Liver (tissue), 3 donors: ENCODE measurements around the gene CENPF.

Source experiments
- EGR1 ChIP-seq, 2 donors: IDR thresholded peaks; 2 replicates each; pipeline ENCODE4 v1.6.1; 2016 to 2018; ENCODE audit warnings: antibody characterized with exemption in 2 of 2, low read depth in 2 of 2
- FOXA1 ChIP-seq: IDR thresholded peaks from 2 replicates; pipeline ENCODE4 v1.6.1; 2016; ENCODE audit warnings: antibody characterized with exemption
- JUND ChIP-seq, 2 donors: IDR thresholded peaks; 2 replicates each; pipeline ENCODE4 v1.6.1; 2016; ENCODE audit warnings: antibody characterized with exemption in 2 of 2
- RAD21 ChIP-seq, 2 donors: IDR thresholded peaks; 2 replicates each; pipeline ENCODE4 v1.6.1; 2016; ENCODE audit warnings: antibody characterized with exemption in 2 of 2, mild to moderate bottlenecking in 2 of 2
- REST ChIP-seq: IDR thresholded peaks from 2 replicates; pipeline ENCODE4 v1.6.1; 2016; ENCODE audit warnings: antibody characterized with exemption, mild to moderate bottlenecking
- TAF1 ChIP-seq: conservative IDR thresholded peaks from 2 replicates; pipeline ENCODE4 v1.6.1; 2016; ENCODE audit warnings: antibody characterized with exemption, mild to moderate bottlenecking
- YY1 ChIP-seq: IDR thresholded peaks from 2 replicates; pipeline ENCODE4 v1.6.1; 2016; ENCODE audit warnings: antibody characterized with exemption, mild to moderate bottlenecking
- TF ChIP-seq, protein P1 (sequence below): fragments of 150-350 bp; IDR thresholded peaks from 2 replicates; pipeline ENCODE4 v1.5.1; 2017; ENCODE audit warnings: improper control_type of control experiment, low read depth, low read length; ENCODE audit not compliant: missing input control
- TF ChIP-seq, protein P2 (sequence below): IDR thresholded peaks from 2 replicates; pipeline ENCODE4 v1.6.1; 2016; ENCODE audit warnings: antibody characterized with exemption
- donor health status: healthy.
- donor health status: healthy.

GRCh38 chr1:214623430-214623829, 20.4 kb downstream of the CENPF start:
- TF ChIP-seq RAD21 (IDR thresholded peaks at IDR 0.05) (no peak), TAF1 (no peak), YY1 (no peak), EGR1 (IDR thresholded peaks at IDR 0.05; ENCODE audit: low read depth in 2 of 2) (no peak), REST (no peak), JUND (IDR thresholded peaks at IDR 0.05) (no peak), FOXA1 (no peak)
- TF ChIP-seq, protein P1, sequence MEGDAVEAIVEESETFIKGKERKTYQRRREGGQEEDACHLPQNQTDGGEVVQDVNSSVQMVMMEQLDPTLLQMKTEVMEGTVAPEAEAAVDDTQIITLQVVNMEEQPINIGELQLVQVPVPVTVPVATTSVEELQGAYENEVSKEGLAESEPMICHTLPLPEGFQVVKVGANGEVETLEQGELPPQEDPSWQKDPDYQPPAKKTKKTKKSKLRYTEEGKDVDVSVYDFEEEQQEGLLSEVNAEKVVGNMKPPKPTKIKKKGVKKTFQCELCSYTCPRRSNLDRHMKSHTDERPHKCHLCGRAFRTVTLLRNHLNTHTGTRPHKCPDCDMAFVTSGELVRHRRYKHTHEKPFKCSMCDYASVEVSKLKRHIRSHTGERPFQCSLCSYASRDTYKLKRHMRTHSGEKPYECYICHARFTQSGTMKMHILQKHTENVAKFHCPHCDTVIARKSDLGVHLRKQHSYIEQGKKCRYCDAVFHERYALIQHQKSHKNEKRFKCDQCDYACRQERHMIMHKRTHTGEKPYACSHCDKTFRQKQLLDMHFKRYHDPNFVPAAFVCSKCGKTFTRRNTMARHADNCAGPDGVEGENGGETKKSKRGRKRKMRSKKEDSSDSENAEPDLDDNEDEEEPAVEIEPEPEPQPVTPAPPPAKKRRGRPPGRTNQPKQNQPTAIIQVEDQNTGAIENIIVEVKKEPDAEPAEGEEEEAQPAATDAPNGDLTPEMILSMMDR, result no peak
- TF ChIP-seq, protein P2, sequence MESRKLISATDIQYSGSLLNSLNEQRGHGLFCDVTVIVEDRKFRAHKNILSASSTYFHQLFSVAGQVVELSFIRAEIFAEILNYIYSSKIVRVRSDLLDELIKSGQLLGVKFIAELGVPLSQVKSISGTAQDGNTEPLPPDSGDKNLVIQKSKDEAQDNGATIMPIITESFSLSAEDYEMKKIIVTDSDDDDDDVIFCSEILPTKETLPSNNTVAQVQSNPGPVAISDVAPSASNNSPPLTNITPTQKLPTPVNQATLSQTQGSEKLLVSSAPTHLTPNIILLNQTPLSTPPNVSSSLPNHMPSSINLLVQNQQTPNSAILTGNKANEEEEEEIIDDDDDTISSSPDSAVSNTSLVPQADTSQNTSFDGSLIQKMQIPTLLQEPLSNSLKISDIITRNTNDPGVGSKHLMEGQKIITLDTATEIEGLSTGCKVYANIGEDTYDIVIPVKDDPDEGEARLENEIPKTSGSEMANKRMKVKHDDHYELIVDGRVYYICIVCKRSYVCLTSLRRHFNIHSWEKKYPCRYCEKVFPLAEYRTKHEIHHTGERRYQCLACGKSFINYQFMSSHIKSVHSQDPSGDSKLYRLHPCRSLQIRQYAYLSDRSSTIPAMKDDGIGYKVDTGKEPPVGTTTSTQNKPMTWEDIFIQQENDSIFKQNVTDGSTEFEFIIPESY, result no peak
